ENCODE measurements around the gene TSPAN4.

GRCh38 chr11:890794-891540, 48.3 kb downstream of the TSPAN4 start:
- no peak for TF ChIP-seq POLR2A (IDR thresholded peaks at IDR 0.05)
- no peak for TF ChIP-seq POLR2AphosphoS5 (IDR thresholded peaks at IDR 0.05)
